ENCODE results near the gene CSNK1D. TPM values are rescaled to one million over a fixed set of nuclear protein-coding genes. Genes with fewer than 3 reads are reported as not detected.

The CSNK1D gene
- total RNA-seq = 37.1 and 48.5 TPM in 2 replicates

DNA sequence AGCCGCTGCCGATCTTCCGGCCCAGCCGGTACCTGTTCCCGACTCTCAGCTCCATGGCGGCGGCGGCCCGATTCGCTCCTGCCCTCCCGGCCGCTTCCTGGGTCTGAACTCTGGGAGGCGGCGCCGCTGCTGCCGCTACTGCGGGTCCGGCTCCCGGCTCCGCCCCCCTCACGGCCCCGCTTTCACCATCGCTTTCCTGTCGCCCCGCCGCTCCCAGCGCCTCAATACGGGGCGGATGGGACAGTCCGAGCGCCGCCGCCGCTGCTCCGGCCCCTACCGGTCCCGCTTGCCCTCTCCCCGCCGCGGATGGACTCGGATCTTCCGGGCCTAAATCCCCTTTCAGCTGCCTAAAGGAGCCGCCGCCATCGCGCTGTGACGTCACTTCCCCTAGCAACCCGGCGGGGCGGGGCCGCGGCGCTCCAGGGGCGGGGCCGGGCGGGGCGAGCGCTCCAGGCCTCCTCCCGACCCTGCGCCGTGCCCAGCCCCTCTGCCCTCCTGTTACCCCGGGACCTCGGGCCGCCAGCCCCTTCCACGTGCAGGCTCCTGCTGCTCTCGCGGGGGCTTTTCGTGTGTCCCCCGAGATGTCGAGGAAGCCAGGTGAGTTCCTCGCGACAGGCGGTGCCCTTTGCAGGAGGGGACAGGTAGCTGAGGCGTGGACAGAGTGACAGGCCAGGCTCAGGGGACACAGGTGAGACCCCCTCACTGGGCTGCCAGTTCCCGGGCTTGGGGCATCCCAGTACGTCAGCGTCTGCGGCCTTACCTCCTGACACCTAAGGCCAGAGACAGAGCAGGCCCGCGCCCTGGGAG, at the start of gene CSNK1D:
Gene CSNK1D (minus strand): TSS at position 374 of the 807 bp plus-strand sequence. CDS start 319 bp downstream, at position 55.

DNA sequence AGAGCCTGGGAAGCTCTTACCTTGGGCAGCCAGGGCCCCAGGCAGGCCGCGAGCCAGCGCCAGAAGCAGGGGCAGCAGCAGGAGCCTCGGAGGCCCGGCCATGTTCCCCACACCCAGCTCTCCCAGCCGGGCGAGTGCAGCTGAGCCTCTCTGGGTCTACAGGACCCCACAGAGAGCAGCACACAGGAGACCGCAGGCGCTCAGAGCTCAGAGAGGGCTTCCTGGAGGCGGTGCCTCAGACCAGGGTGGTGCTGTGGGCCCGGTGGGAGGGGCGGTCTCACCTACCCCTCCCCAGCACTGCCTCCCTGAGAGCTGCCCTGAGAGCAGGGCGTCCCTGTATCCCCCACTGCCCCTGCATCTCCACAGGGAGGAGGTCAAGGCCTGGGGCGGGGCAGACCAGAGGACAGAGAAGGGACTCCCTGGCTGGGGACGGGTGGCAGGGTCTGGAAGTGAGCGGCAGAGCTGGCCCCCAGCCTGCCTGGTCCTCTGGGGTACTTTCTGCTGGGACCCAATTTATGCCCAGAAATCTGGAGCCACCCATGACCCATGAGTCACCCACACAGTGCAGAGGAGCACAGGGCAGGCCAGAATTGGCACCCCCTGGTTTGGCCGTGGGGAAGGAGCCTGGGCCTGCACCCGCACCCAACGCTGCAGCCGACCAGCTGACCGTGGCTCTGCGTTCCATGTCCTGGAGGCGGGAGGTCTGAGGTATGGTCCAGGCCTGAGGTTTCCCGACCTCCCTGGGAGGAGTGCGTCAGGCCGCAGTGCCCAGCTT, 44.1 kb upstream of the CSNK1D start, which contains the start of gene CD7:
Gene CD7 (minus strand): TSS at position 215 of the 775 bp plus-strand sequence. CDS start 113 bp downstream, at position 102.

DNA sequence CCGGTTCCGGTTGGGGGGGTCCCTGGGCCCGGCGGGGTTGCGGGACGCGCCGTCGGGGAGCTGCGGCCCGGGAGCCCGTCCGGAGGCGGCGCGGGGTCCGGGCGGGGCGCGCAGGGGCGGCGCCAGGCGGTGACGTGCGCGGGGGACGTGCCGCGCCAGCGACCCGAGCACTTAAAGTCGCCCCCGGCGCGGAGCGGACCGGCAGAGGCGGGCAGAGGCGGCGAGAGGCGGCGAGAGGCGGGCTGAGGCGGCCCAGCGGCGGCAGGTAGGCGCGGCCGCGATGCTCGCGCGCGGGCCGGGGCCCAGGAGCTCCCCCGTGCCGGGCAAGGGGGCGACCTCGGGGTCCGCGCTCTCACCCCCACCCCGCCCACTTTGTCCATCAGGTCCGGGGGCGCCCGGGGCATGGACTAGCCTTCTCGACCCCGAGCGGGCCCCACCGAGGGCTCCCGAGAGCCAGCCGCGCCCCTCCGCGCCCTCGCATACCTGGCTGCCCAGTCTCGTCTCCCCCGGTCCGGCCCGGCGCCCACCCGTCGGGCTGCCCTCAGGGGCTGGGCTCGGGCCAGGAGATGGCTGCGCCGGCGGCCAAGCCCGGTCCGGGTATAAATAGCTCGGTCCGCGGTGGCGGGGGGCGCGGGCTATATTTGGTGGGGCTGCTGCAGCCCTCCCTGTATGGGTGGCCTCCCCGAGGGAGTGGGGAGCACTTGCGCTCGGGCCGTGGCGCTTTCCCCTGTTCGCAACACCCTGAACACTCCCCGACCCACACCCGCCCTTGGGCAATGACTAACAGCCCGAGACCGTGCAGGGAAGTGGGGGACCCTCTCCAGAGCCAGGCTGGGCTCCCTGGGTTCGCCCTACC, 44.4 kb downstream of the CSNK1D start, which contains the start of gene SLC16A3:
Gene SLC16A3 (plus strand): TSS at position 201 of the 856 bp plus-strand sequence. CDS start 6,967 bp downstream, outside the sequence.

DNA sequence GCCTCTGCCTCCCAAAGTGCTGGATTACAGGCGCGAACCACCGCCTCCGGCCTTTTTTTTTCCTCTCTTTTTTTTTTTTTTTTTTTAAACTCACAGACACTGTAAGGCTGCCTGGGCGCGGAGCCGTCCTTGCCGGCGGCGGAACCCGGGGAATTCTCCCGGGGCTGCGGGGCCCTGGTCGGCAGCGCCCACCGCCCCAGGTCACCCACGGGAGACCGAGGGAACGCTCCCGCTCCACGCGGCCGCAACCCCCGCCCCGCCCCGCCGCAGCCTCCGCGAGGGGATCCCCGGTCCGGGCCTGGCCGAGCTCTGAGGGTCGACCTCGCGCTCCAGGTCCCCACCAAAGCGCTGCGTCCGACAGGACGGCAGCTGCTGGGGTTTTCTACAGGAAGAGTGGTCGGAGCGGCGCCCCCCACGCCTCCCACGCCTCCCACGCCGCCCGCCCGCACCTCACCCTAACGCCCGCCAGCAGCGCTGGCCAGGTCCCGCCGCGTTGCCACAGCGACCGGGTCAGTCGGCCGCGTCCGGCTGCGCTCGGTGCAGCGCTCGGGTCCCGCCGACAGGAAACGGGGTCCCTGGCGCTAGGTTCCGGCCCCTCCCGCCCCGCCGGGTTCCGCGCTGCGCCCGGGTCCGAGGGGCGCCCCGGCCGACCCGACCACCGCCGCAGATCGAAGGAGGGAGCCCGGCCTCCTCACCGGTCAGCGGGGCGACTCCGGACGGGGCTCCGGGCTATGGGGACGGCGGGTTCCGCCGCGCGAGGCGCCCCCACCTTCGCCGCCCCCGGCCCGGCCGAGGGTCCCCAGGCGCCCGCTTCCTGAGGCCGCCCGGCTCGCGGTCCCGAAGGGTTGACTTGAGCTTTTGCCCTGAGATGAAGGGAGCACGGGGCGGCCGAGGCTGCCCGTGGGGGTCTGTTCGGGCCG, 60.9 kb downstream of the CSNK1D start, which contains the start of gene CCDC57:
Gene CCDC57 (minus strand): TSS at position 512 of the 920 bp plus-strand sequence. CDS start 10,898 bp downstream, outside the sequence.

Other genes with a start within 250 kb of the CSNK1D start
- gene RAC3, start 242.0 kb downstream of the CSNK1D start, total RNA-seq = 7.8 and 16.2 TPM in 2 replicates
- gene DCXR, start 236.0 kb downstream of the CSNK1D start, total RNA-seq = 47.7 and 62.1 TPM in 2 replicates
- gene RFNG, start 221.9 kb downstream of the CSNK1D start, total RNA-seq = 29.8 and 38.5 TPM in 2 replicates
- 105 and 113 TPM in 2 replicates for gene GPS1, start 221.8 kb downstream of the CSNK1D start, total RNA-seq
- 56.2 and 74.1 TPM in 2 replicates for gene DUS1L, start 207.9 kb downstream of the CSNK1D start, total RNA-seq
- gene FASN, start 175.5 kb downstream of the CSNK1D start, total RNA-seq = 231 and 392 TPM in 2 replicates
- gene CCDC57, start 60.9 kb downstream of the CSNK1D start, total RNA-seq = 18.7 and 26.6 TPM in 2 replicates
- 64.7 and 108 TPM in 2 replicates for gene SLC16A3, start 44.7 kb downstream of the CSNK1D start, total RNA-seq
- 0.39 TPM in 1 of 2 replicates, not detected in the other for gene CD7, start 43.9 kb upstream of the CSNK1D start, total RNA-seq
- 35.4 and 60.3 TPM in 2 replicates for gene SECTM1, start 60.1 kb upstream of the CSNK1D start, total RNA-seq
- gene TEX19, start 85.5 kb upstream of the CSNK1D start, total RNA-seq = under 0.01 TPM in 1 of 2 replicates, not detected in the other
- not detected in 2 replicates for gene UTS2R, start 98.1 kb upstream of the CSNK1D start, total RNA-seq
- 9.6 and 10.7 TPM in 2 replicates for gene HEXD, start 144.6 kb upstream of the CSNK1D start, total RNA-seq
- 19.7 and 25.7 TPM in 2 replicates for gene OGFOD3, start 144.9 kb upstream of the CSNK1D start, total RNA-seq
- gene CYBC1, start 177.1 kb upstream of the CSNK1D start, total RNA-seq = 57.3 and 58.3 TPM in 2 replicates
- 20.1 and 32.0 TPM in 2 replicates for gene NARF, start 185.0 kb upstream of the CSNK1D start, total RNA-seq
- 43.0 and 55.3 TPM in 2 replicates for gene FOXK2, start 246.0 kb upstream of the CSNK1D start, total RNA-seq

Data from subcutaneous preadipocyte (primary cell).